WERI-Rb-1 (cell line): ENCODE results near the gene KCTD13.
"Not testable (repeated sequence)": the region's sequence is repeated elsewhere in the genome, so short reads cannot be mapped to it uniquely, and the experiment has no call there.

Experiments used
- DNase-seq: peaks from one replicate; pipeline ENCODE4 v3.0.0-alpha.2; 2020
- H3K27ac ChIP-seq: fragments of 250-450 bp; sonication (Bioruptor Pico); 2 replicates; pipeline ENCODE4 v1.5.1; 2020; ENCODE audit warnings: mild to moderate bottlenecking, moderate library complexity
- H3K27me3 ChIP-seq: fragments of 250-450 bp; sonication (Bioruptor Pico); 2 replicates; pipeline ENCODE4 v1.5.1; 2021; ENCODE audit warnings: mild to moderate bottlenecking, low read depth, moderate library complexity; ENCODE audit not compliant: insufficient read depth, severe bottlenecking
- H3K36me3 ChIP-seq: fragments of 250-450 bp; sonication (Bioruptor Pico); 2 replicates; pipeline ENCODE4 v1.5.1; 2020; ENCODE audit warnings: mild to moderate bottlenecking, moderate library complexity
- H3K4me3 ChIP-seq: 2 replicates; pipeline ENCODE4 v1.5.1; 2011; ENCODE audit warnings: low read depth, mild to moderate bottlenecking, control low read depth, low read length
- H3K9me3 ChIP-seq: fragments of 250-450 bp; sonication (Bioruptor Pico); 2 replicates; pipeline ENCODE4 v1.5.1; 2021; ENCODE audit warnings: mild to moderate bottlenecking, moderate library complexity; ENCODE audit not compliant: severe bottlenecking
- CTCF ChIP-seq: IDR thresholded peaks from 2 replicates; pipeline ENCODE4 v1.5.1; 2011; ENCODE audit warnings: low read depth, mild to moderate bottlenecking, control low read depth, inconsistent platforms, low read length

The KCTD13 gene

DNA sequence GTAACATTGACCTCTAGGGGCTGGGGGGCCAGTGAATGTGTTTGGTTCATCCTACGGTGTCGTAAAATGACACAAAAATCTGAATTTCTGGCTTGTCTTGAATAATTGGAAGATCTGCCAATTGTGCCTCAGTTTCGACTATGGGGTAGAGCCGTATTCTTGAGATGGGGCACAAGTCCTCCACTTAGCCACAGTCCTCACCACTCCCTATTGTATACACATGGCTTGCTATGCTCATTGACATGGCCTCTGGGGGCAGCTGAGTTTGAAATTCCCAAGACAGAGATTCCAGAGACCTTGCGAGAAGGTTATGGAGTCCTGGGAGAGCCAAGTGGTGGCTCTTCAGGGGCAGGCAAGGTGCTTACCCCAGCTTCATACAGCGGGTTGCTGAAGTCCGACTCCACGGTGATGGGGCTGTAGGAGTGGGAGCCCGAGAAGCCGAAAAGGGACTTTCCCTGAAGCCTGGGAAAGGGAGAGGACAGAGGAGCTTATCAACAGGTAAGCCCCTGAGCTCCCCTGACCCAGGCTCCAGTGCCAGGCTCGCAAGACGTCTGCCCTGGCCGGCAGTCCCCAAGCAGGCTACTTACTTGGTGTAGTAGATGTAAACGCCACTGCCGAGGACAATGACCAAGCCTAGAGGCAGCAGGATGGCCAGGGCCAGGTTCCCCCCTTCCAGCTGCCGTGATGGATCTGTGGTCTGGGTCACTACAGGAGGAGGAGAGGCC, 54.0 kb downstream of the KCTD13 start:
- TF ChIP-seq CTCF: no peak
- H3K4me3 ChIP-seq: no peak overlapping the region
- no peak for DNase-seq
- peaks cover 24% of the 10 kb centered on the region for H3K36me3 ChIP-seq
- H3K9me3 ChIP-seq: no peaks in the 10 kb centered on the region
- no peaks in the 10 kb centered on the region for H3K27me3 ChIP-seq
- no peak overlapping the region for H3K27ac ChIP-seq

- H3K27ac ChIP-seq, DNase-seq, H3K9me3 ChIP-seq, H3K4me3 ChIP-seq, H3K27me3 ChIP-seq: not testable (repeated sequence)
- H3K36me3 ChIP-seq: peaks cover 15% of the 10 kb centered on the region
Observed at GRCh38 chr16:29869067-29869466, 57.0 kb downstream of the KCTD13 start.

- no peaks in the 10 kb centered on the region for H3K27me3 ChIP-seq
- no peak for TF ChIP-seq CTCF
- no peak overlapping the region for H3K27ac ChIP-seq
- DNase-seq: peak; percentile 32
- peaks cover 15% of the 10 kb centered on the region for H3K36me3 ChIP-seq
- H3K4me3 ChIP-seq: no peak overlapping the region
- H3K9me3 ChIP-seq: no peaks in the 10 kb centered on the region
Observed at GRCh38 chr16:29868396-29869009, 57.5 kb downstream of the KCTD13 start.

DNA sequence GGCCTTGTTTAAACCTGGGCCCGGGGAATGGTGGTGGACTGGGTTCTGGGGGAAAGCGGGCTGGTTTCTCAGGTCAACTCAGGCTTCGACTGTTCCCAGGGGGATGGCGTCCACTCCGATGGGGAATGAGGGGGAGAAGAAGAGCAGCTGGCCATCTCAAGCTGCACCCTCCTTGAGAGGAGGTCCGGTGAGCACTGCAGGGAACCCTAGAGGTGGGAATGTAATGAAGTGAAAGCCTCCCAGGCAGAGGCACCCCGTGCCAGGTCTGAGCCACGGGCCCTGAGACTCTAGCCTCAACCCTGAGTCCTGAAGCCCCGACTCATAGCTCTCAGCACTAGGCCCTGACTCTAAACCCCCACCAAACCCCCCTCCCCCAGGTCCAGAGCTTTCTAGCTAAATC, 61.8 kb downstream of the KCTD13 start:
- no peaks in the 10 kb centered on the region for H3K27me3 ChIP-seq
- H3K27ac ChIP-seq: peak overlapping the region; percentile 99
- H3K36me3 ChIP-seq: peaks cover 15% of the 10 kb centered on the region
- no peak for TF ChIP-seq CTCF
- DNase-seq: no peak
- no peak overlapping the region for H3K4me3 ChIP-seq
- H3K9me3 ChIP-seq: no peaks in the 10 kb centered on the region

GRCh38 chr16:29863669-29863984, 62.4 kb downstream of the KCTD13 start:
- Histone ChIP-seq H3K36me3 (peaks cover 19% of the 10 kb centered on the region), H3K4me3 (no peak overlapping the region), H3K27me3 (no peaks in the 10 kb centered on the region), H3K27ac (peak overlapping the region; percentile 99), H3K9me3 (no peaks in the 10 kb centered on the region)
- no peak for DNase-seq
- TF ChIP-seq CTCF: no peak

GRCh38 chr16:29862884-29863668, 63.0 kb downstream of the KCTD13 start, which contains the start of gene CDIPT:
CDIPT (minus strand) TSS chr16:29863226; CDS start chr16:29862857, 369 bp downstream.
- peak within 1 kb of the TSS; percentile 99 for H3K27ac ChIP-seq
- no peaks in the 10 kb centered on the region for H3K27me3 ChIP-seq
- DNase-seq: peak; percentile 95
- peak; percentile 79 for TF ChIP-seq CTCF
- H3K9me3 ChIP-seq: no peaks in the 10 kb centered on the region
- H3K4me3 ChIP-seq: peak within 1 kb of the TSS; percentile 67
- H3K36me3 ChIP-seq: peaks cover 23% of the 10 kb centered on the region
